Measurements from ENCODE around the gene SFMBT2.
"Not testable (repeated sequence)": the region's sequence is repeated elsewhere in the genome, so short reads cannot be mapped to it uniquely, and the experiment has no call there.

- TF ChIP-seq, protein P1, sequence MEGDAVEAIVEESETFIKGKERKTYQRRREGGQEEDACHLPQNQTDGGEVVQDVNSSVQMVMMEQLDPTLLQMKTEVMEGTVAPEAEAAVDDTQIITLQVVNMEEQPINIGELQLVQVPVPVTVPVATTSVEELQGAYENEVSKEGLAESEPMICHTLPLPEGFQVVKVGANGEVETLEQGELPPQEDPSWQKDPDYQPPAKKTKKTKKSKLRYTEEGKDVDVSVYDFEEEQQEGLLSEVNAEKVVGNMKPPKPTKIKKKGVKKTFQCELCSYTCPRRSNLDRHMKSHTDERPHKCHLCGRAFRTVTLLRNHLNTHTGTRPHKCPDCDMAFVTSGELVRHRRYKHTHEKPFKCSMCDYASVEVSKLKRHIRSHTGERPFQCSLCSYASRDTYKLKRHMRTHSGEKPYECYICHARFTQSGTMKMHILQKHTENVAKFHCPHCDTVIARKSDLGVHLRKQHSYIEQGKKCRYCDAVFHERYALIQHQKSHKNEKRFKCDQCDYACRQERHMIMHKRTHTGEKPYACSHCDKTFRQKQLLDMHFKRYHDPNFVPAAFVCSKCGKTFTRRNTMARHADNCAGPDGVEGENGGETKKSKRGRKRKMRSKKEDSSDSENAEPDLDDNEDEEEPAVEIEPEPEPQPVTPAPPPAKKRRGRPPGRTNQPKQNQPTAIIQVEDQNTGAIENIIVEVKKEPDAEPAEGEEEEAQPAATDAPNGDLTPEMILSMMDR (conservative IDR thresholded peaks at IDR 0.05; ENCODE audit: low read length) = not testable (repeated sequence)
- TF ChIP-seq EZH2phosphoT487 (IDR thresholded peaks at IDR 0.05; ENCODE audit: borderline replicate concordance, low read depth, low read length) = not testable (repeated sequence)
These were observed 220.1 kb downstream of the SFMBT2 start for GRCh38 chr10:7190772-7191171.

Data from OCI-LY7 (cell line).